ENCODE measurements around the gene BEND6. TPM values are rescaled to one million over a fixed set of nuclear protein-coding genes. Genes with fewer than 3 reads are reported as not detected.

BEND6 gene
- total and polyA plus RNA-seq, 2 of the 8 experiments (the other 6 are each of a cell fraction or from before 2014, with no cell fraction given): 0.71 to 2.1 TPM

GRCh38 chr6:57063847-57064246, 108.9 kb downstream of the BEND6 start:
- Histone ChIP-seq H3K4ac (replicated peaks; ENCODE audit: insufficient read length, low read depth, low read length) (no peak overlapping the region), H4K5ac (ENCODE audit: insufficient read length, low read depth, low read length) (no peak overlapping the region), H3K4me3 (ENCODE audit: extremely low read depth in 1 of 4, insufficient read depth in 2 of 4, low read depth in 3 of 4, low read length in 4 of 4) (no peak overlapping the region), H3K18ac (ENCODE audit: extremely low read depth, low read length) (no peak overlapping the region), H3K27ac (ENCODE audit: low read depth, low read length) (no peak overlapping the region), H3K9me3 (ENCODE audit: insufficient read depth in 2 of 2, low read depth in 1 of 2, low read length in 1 of 2) (no peaks in the 10 kb centered on the region), H3K36me3 (ENCODE audit: control insufficient read depth in 2 of 4, insufficient read depth in 4 of 4, low read length in 3 of 4) (peaks cover 2 to 13% (median 4%) of the 10 kb centered on the region in 4 experiments; a peak in 6 of 8 replicates), H2AFZ (ENCODE audit: low read length) (no peak overlapping the region), H3K79me2 (ENCODE audit: control insufficient read depth in 1 of 2, insufficient read depth in 2 of 2, low read length in 2 of 2) (no peaks in the 10 kb centered on the region), H3K27me3 (replicated peaks in 1 of 4; ENCODE audit: control insufficient read depth in 3 of 4, extremely low read depth in 1 of 4, insufficient read depth in 3 of 4, low read length in 3 of 4) (no peaks in the 10 kb centered on the region), H2BK12ac (ENCODE audit: low read depth, low read length) (no peak overlapping the region), H2BK20ac (ENCODE audit: low read length) (no peak overlapping the region), H3K4me2 (ENCODE audit: insufficient read depth in 1 of 2, low read depth in 2 of 2, low read length in 2 of 2) (no peak overlapping the region), H2BK5ac (ENCODE audit: low read depth, low read length) (no peak overlapping the region), H3K9ac (replicated peaks in 1 of 4; ENCODE audit: extremely low read depth in 1 of 4, low read depth in 3 of 4, low read length in 3 of 4) (no peak overlapping the region), H2BK15ac (ENCODE audit: low read length) (no peak overlapping the region), H3K4me1 (replicated peaks in 1 of 4; ENCODE audit: control insufficient read depth in 3 of 4, insufficient read depth in 4 of 4, low read length in 3 of 4) (no peaks in the 10 kb centered on the region), H4K20me1 (replicated peaks in 1 of 2; ENCODE audit: control insufficient read depth in 1 of 2, insufficient read depth in 2 of 2, low read length in 2 of 2) (no peaks in the 10 kb centered on the region), H4K91ac (replicated peaks; ENCODE audit: insufficient read length, low read length) (no peak overlapping the region), H3K56ac (replicated peaks; ENCODE audit: insufficient read length, low read depth, low read length) (no peak overlapping the region), H2AK5ac (ENCODE audit: low read depth, low read length) (no peak overlapping the region), H3K23ac (ENCODE audit: insufficient read length) (no peak overlapping the region), H3K79me1 (ENCODE audit: low read depth, low read length) (no peaks in the 10 kb centered on the region), H2BK120ac (replicated peaks; ENCODE audit: low read depth, low read length) (no peak overlapping the region), H3K14ac (ENCODE audit: insufficient read length) (no peak overlapping the region), H3K23me2 (ENCODE audit: low read depth, low read length) (no peaks in the 10 kb centered on the region), H4K8ac (ENCODE audit: extremely low read depth, insufficient read depth, low read length) (no peak overlapping the region)
- ChIA-PET CTCF (ENCODE audit: partially characterized antibody) (no interaction called here), POLR2A (ENCODE audit: partially characterized antibody) (no interaction called here)
- TF ChIP-seq SUZ12 (IDR thresholded peaks at IDR 0.05; ENCODE audit: low read length) (no peak), SP1 (IDR thresholded peaks at IDR 0.05; ENCODE audit: low read depth, low read length) (no peak), RNF2 (IDR thresholded peaks at IDR 0.05; ENCODE audit: borderline replicate concordance, low read depth, low read length, missing control alignments, poor library complexity, severe bottlenecking) (no peak), BCL11A (IDR thresholded peaks at IDR 0.05; ENCODE audit: low read depth in 2 of 2, low read length in 2 of 2) (no peak), POU5F1 (IDR thresholded peaks at IDR 0.05; ENCODE audit: low read depth, low read length) (no peak), KDM5A (IDR thresholded peaks at IDR 0.05; ENCODE audit: low read length) (no peak), RFX5 (IDR thresholded peaks at IDR 0.05; ENCODE audit: borderline replicate concordance, low read depth, low read length) (no peak), TBP (IDR thresholded peaks at IDR 0.05; ENCODE audit: low read depth, low read length) (no peak), HDAC6 (IDR thresholded peaks at IDR 0.05; ENCODE audit: low read depth, low read length) (no peak), RAD21 (IDR thresholded peaks at IDR 0.05 in 1 of 2, conservative IDR thresholded peaks at IDR 0.05 in 1 of 2; ENCODE audit: low read depth in 2 of 2, low read length in 2 of 2) (no peak), CBX8 (IDR thresholded peaks at IDR 0.05; ENCODE audit: borderline replicate concordance, low read depth, low read length) (no peak), JUND (IDR thresholded peaks at IDR 0.05; ENCODE audit: low read length) (no peak), GTF2F1 (IDR thresholded peaks at IDR 0.05; ENCODE audit: borderline replicate concordance, low read depth, low read length) (no peak), CREB1 (IDR thresholded peaks at IDR 0.05) (no peak)
- DNase-seq (ENCODE audit: low read depth in 1 of 2, low spot score in 2 of 2): no peak
- WGBS, 2 experiments (ENCODE audit: extremely low coverage in 1 of 2, insufficient coverage in 1 of 2, insufficient read length in 1 of 2, insufficient replicate concordance in 2 of 2, low coverage in 1 of 2, low lambda C conversion rate in 2 of 2, missing lambda C conversion rate in 1 of 2): 87% methylated on average over 3 of the region's 3 CpGs; no CpG with 5 or more reads in 1 of the 2 experiments
- no peak for FAIRE-seq
